ENCODE results near the gene SERTAD3. TPM values are rescaled to one million over a fixed set of nuclear protein-coding genes. Genes with fewer than 3 reads are reported as not detected.
A peak's percentile ranks its signal among the peaks of the same experiment; 100 is the strongest.
"Not testable (repeated sequence)": the region's sequence is repeated elsewhere in the genome, so short reads cannot be mapped to it uniquely, and the experiment has no call there.

SERTAD3 gene
- total RNA-seq, 2 donors from 2014 or later = 23.5 to 24.6 TPM

GRCh38 chr19:40430242-40430641 is 13.9 kb downstream of the SERTAD3 start:
- not testable (repeated sequence) for H3K27me3 Mint-ChIP-seq; DNase-seq; H3K4me3 Mint-ChIP-seq; H3K27ac Mint-ChIP-seq; ATAC-seq; H3K9me3 ChIP-seq (ENCODE audit: control insufficient read depth, low read length, poor library complexity, severe bottlenecking); H3K4me1 Mint-ChIP-seq; H3K36me3 Mint-ChIP-seq (ENCODE audit: low read depth)

GRCh38 chr19:40428197-40428596 is 15.9 kb downstream of the SERTAD3 start:
- H3K4me3 Mint-ChIP-seq; H3K36me3 Mint-ChIP-seq (ENCODE audit: low read depth); H3K27me3 Mint-ChIP-seq; ATAC-seq; H3K9me3 ChIP-seq (ENCODE audit: control insufficient read depth, low read length, poor library complexity, severe bottlenecking); H3K27ac Mint-ChIP-seq; DNase-seq: not testable (repeated sequence)
- H3K4me1 Mint-ChIP-seq = peaks cover 10% of the 10 kb centered on the region

- Mint-ChIP-seq H3K36me3 (ENCODE audit: low read depth) (peaks cover 2% of the 10 kb centered on the region), H3K27ac (peak within 1 kb of the TSS; percentile 98), H3K4me1 (peaks cover 8% of the 10 kb centered on the region), H3K4me3 (peak within 1 kb of the TSS; percentile 97), H3K27me3 (no peaks in the 10 kb centered on the region)
- no peaks in the 10 kb centered on the region for H3K9me3 ChIP-seq (ENCODE audit: control insufficient read depth, low read length, poor library complexity, severe bottlenecking)
- ATAC-seq (peak; percentile 92), DNase-seq (peak; percentile 99 to 100 (median 100))
Observed at GRCh38 chr19:40425450-40426287, 18.5 kb downstream of the SERTAD3 start, which contains the start of gene SERTAD1. Gene SERTAD1, minus strand, starts transcription at chr19:40425992. Its CDS starts 2,446 bp downstream, at chr19:40423546.

GRCh38 chr19:40424637-40425449 is 19.3 kb downstream of the SERTAD3 start:
- Mint-ChIP-seq H3K4me1 (peaks cover 8% of the 10 kb centered on the region), H3K4me3 (peak overlapping the region; percentile 97), H3K27ac (peak overlapping the region; percentile 98), H3K27me3 (no peaks in the 10 kb centered on the region), H3K36me3 (ENCODE audit: low read depth) (peaks cover 2% of the 10 kb centered on the region)
- no peaks in the 10 kb centered on the region for H3K9me3 ChIP-seq (ENCODE audit: control insufficient read depth, low read length, poor library complexity, severe bottlenecking)
- ATAC-seq (no peak), DNase-seq (no peak)

GRCh38 chr19:40423938-40424337 is 20.2 kb downstream of the SERTAD3 start:
- no peak for DNase-seq
- Mint-ChIP-seq H3K27ac (peak overlapping the region; percentile 98), H3K4me1 (peaks cover 11% of the 10 kb centered on the region), H3K36me3 (ENCODE audit: low read depth) (peaks cover 2% of the 10 kb centered on the region), H3K27me3 (no peaks in the 10 kb centered on the region), H3K4me3 (no peak overlapping the region)
- no peak for ATAC-seq
- H3K9me3 ChIP-seq (ENCODE audit: control insufficient read depth, low read length, poor library complexity, severe bottlenecking) = no peaks in the 10 kb centered on the region

GRCh38 chr19:40422748-40423566 is 21.2 kb downstream of the SERTAD3 start:
- DNase-seq (no peak), ATAC-seq (no peak)
- Mint-ChIP-seq H3K27me3 (no peaks in the 10 kb centered on the region), H3K36me3 (ENCODE audit: low read depth) (peaks cover 2% of the 10 kb centered on the region), H3K4me3 (no peak overlapping the region), H3K27ac (peak overlapping the region; percentile 90), H3K4me1 (peaks cover 16% of the 10 kb centered on the region)
- no peaks in the 10 kb centered on the region for H3K9me3 ChIP-seq (ENCODE audit: control insufficient read depth, low read length, poor library complexity, severe bottlenecking)

- Mint-ChIP-seq H3K4me3 (peak overlapping the region; percentile 19), H3K27me3 (no peaks in the 10 kb centered on the region), H3K27ac (peak overlapping the region; percentile 90), H3K36me3 (ENCODE audit: low read depth) (peaks cover 2% of the 10 kb centered on the region), H3K4me1 (peaks cover 22% of the 10 kb centered on the region)
- ATAC-seq = no peak
- no peaks in the 10 kb centered on the region for H3K9me3 ChIP-seq (ENCODE audit: control insufficient read depth, low read length, poor library complexity, severe bottlenecking)
- no peak for DNase-seq
Observed at GRCh38 chr19:40421993-40422747, 22.0 kb downstream of the SERTAD3 start.

- no peaks in the 10 kb centered on the region for H3K9me3 ChIP-seq (ENCODE audit: control insufficient read depth, low read length, poor library complexity, severe bottlenecking)
- H3K36me3 Mint-ChIP-seq (ENCODE audit: low read depth) = peaks cover 5% of the 10 kb centered on the region
- H3K27me3 Mint-ChIP-seq = no peaks in the 10 kb centered on the region
- peaks cover 27% of the 10 kb centered on the region for H3K4me1 Mint-ChIP-seq
- DNase-seq (peak; percentile 64 to 67 (median 64)), ATAC-seq (peak; percentile 51)
- H3K27ac Mint-ChIP-seq = peak overlapping the region; percentile 90
- H3K4me3 Mint-ChIP-seq = peak overlapping the region; percentile 88
Observed at GRCh38 chr19:40420766-40421765, 23.1 kb downstream of the SERTAD3 start.

GRCh38 chr19:40420451-40420765 is 23.7 kb downstream of the SERTAD3 start:
- no peak for DNase-seq
- no peaks in the 10 kb centered on the region for H3K9me3 ChIP-seq (ENCODE audit: control insufficient read depth, low read length, poor library complexity, severe bottlenecking)
- Mint-ChIP-seq H3K36me3 (ENCODE audit: low read depth) (peaks cover 5% of the 10 kb centered on the region), H3K4me1 (peaks cover 27% of the 10 kb centered on the region), H3K4me3 (peak overlapping the region; percentile 88), H3K27ac (peak overlapping the region; percentile 90), H3K27me3 (no peaks in the 10 kb centered on the region)
- peak; percentile 3 for ATAC-seq

- DNase-seq (no peak), ATAC-seq (no peak)
- H3K9me3 ChIP-seq (ENCODE audit: control insufficient read depth, low read length, poor library complexity, severe bottlenecking) = no peaks in the 10 kb centered on the region
- Mint-ChIP-seq H3K4me1 (peaks cover 25% of the 10 kb centered on the region), H3K27ac (no peak overlapping the region), H3K27me3 (no peaks in the 10 kb centered on the region), H3K4me3 (peak overlapping the region; percentile 88), H3K36me3 (ENCODE audit: low read depth) (peaks cover 5% of the 10 kb centered on the region)
Observed at GRCh38 chr19:40419780-40420179, 24.4 kb downstream of the SERTAD3 start.

- DNase-seq = no peak
- no peak for ATAC-seq
- H3K9me3 ChIP-seq (ENCODE audit: control insufficient read depth, low read length, poor library complexity, severe bottlenecking) = no peaks in the 10 kb centered on the region
- peak overlapping the region; percentile 88 for H3K4me3 Mint-ChIP-seq
- no peaks in the 10 kb centered on the region for H3K27me3 Mint-ChIP-seq
- no peak overlapping the region for H3K27ac Mint-ChIP-seq
- peaks cover 20% of the 10 kb centered on the region for H3K4me1 Mint-ChIP-seq
- peaks cover 2% of the 10 kb centered on the region for H3K36me3 Mint-ChIP-seq (ENCODE audit: low read depth)
Observed at GRCh38 chr19:40419066-40419612, 25.0 kb downstream of the SERTAD3 start.

Data from T-helper 17 cell (primary cell).